CD14-positive monocyte (primary cell): ENCODE measurements around the gene TXNRD2. TPM values are rescaled to one million over a fixed set of nuclear protein-coding genes. Genes with fewer than 3 reads are reported as not detected.

Experiments
- DNase-seq, 3 donors: peaks; one replicate each; pipeline ENCODE4 v3.0.0-alpha.2; 2011 to 2022
- H2AFZ ChIP-seq: 2 replicates; pipeline ENCODE4 v1.6.0; 2012; ENCODE audit warnings: mild to moderate bottlenecking, low read depth, low read length, inconsistent platforms; ENCODE audit not compliant: insufficient read depth, poor library complexity, severe bottlenecking
- H3K27ac ChIP-seq, 2 donors: 1 replicate in 1 of 2; 2 replicates in 1 of 2; pipeline ENCODE4 v1.5.1; 2012 to 2013; ENCODE audit warnings: low read length in 2 of 2, control low read depth in 1 of 2, inconsistent platforms in 1 of 2, low read depth in 1 of 2, mild to moderate bottlenecking in 1 of 2
- H3K27me3 ChIP-seq, 2 donors: one replicate each; pipeline versions ENCODE4 v1.6.0 to v1.6.1; 2011 to 2013; ENCODE audit warnings: low read length in 2 of 2; ENCODE audit not compliant: control insufficient read depth in 2 of 2, insufficient read depth in 2 of 2
- H3K36me3 ChIP-seq, 2 donors: replicated peaks in 1 of 2; 1 replicate in 1 of 2; 2 replicates in 1 of 2; pipeline versions ENCODE4 v1.5.1 to v1.6.1; 2012 to 2013; ENCODE audit warnings: low read length in 2 of 2, control low read depth in 1 of 2, inconsistent platforms in 1 of 2, mild to moderate bottlenecking in 1 of 2; ENCODE audit not compliant: insufficient read depth in 2 of 2, control insufficient read depth in 1 of 2
- H3K4me1 ChIP-seq, 2 donors: 1 replicate in 1 of 2; 2 replicates in 1 of 2; pipeline versions ENCODE4 v1.5.1 to v1.6.1; 2012 to 2013; ENCODE audit warnings: low read length in 2 of 2, control low read depth in 1 of 2, inconsistent platforms in 1 of 2, mild to moderate bottlenecking in 1 of 2, moderate library complexity in 1 of 2; ENCODE audit not compliant: insufficient read depth in 2 of 2, control insufficient read depth in 1 of 2
- H3K4me2 ChIP-seq: replicated peaks from 2 replicates; pipeline ENCODE3; 2012; ENCODE audit warnings: low read length, moderate library complexity, mild to moderate bottlenecking; ENCODE audit not compliant: poor library complexity, severe bottlenecking; ENCODE audit errors: extremely low read depth
- H3K4me3 ChIP-seq, 3 experiments: fragments of 200-600 bp in 1 of 3; sonication (generic) in 1 of 3; replicated peaks in 1 of 3; 1 replicate in 2 of 3; 2 replicates in 1 of 3; pipeline ENCODE4 v1.5.1; 2011 to 2013; ENCODE audit warnings: low read length in 3 of 3, mild to moderate bottlenecking in 3 of 3, control low read depth in 2 of 3, low read depth in 2 of 3, inconsistent platforms in 1 of 3, moderate library complexity in 1 of 3
- H3K79me2 ChIP-seq: 2 replicates; pipeline ENCODE4 v1.6.0; 2012; ENCODE audit warnings: mild to moderate bottlenecking, control low read depth, inconsistent platforms, low read length, moderate library complexity; ENCODE audit not compliant: insufficient read depth
- H3K9ac ChIP-seq: 2 replicates; pipeline ENCODE4 v1.6.0; 2017; ENCODE audit warnings: low read length, mild to moderate bottlenecking; ENCODE audit not compliant: insufficient read depth, poor library complexity, severe bottlenecking
- H3K9me3 ChIP-seq, 2 donors: replicated peaks in 1 of 2; 1 replicate in 1 of 2; 2 replicates in 1 of 2; pipeline versions ENCODE4 v1.5.1 to v1.6.1; 2012 to 2013; ENCODE audit warnings: low read length in 2 of 2, control low read depth in 1 of 2; ENCODE audit not compliant: control insufficient read depth in 1 of 2, insufficient read depth in 1 of 2
- H4K20me1 ChIP-seq: 2 replicates; pipeline ENCODE4 v1.6.0; 2012; ENCODE audit warnings: mild to moderate bottlenecking, low read length, control low read depth, moderate library complexity; ENCODE audit not compliant: insufficient read depth
- H3K27ac Mint-ChIP-seq, 7 donors: one replicate each; pipeline ENCODE4 v1.8.0; 2020; ENCODE audit warnings: mild to moderate bottlenecking in 7 of 7, mixed read lengths in 7 of 7, moderate library complexity in 6 of 7, inconsistent platforms in 2 of 7
- H3K27me3 Mint-ChIP-seq, 3 donors: one replicate each; pipeline ENCODE4 v1.8.0; 2021 to 2022; ENCODE audit warnings: low read depth in 3 of 3, mild to moderate bottlenecking in 3 of 3, mixed read lengths in 3 of 3, moderate library complexity in 3 of 3, inconsistent platforms in 1 of 3
- H3K36me3 Mint-ChIP-seq, 2 donors: one replicate each; pipeline ENCODE4 v1.8.0; 2020; ENCODE audit warnings: mixed read lengths in 2 of 2, inconsistent platforms in 1 of 2, mild to moderate bottlenecking in 1 of 2
- H3K4me1 Mint-ChIP-seq: one replicate; pipeline ENCODE4 v1.8.0; 2020; ENCODE audit warnings: mild to moderate bottlenecking, mixed read lengths
- H3K4me3 Mint-ChIP-seq, 2 donors: one replicate each; pipeline ENCODE4 v1.8.0; 2020; ENCODE audit warnings: mild to moderate bottlenecking in 2 of 2, mixed read lengths in 2 of 2, moderate library complexity in 1 of 2
- H3K9me3 Mint-ChIP-seq, 7 donors: one replicate each; pipeline ENCODE4 v1.8.0; 2020 to 2022; ENCODE audit warnings: mixed read lengths in 7 of 7, mild to moderate bottlenecking in 6 of 7, moderate library complexity in 6 of 7, inconsistent platforms in 2 of 7
- WGBS: methylation state at CpG from one replicate; pipeline ENCODE4 v1.1.5; 2013; ENCODE audit warnings: missing lambda C conversion rate; ENCODE audit not compliant: insufficient coverage; 5-methylcytosine and 5-hydroxymethylcytosine counted together
- intact Hi-C, 2 donors: fragments of 100-400 bp; cut with micrococcal nuclease; formaldehyde crosslinking; loops; one replicate each; pipeline versions ENCODE4 v1.15.0 to v1.15.1; 2023
- polyA plus RNA-seq, 3 donors: library from polyadenylated mRNA; depleted of rRNA in 1 of 3; unstranded in 2 of 3; stranded (reverse) in 1 of 3; fragments of 300-500 nt in 2 of 3; fragments of >200 nt in 1 of 3; fragmentation: Illumina TruSeq in 2 of 3; gene quantifications; 1 replicate in 2 of 3; 2 replicates in 1 of 3; pipeline ENCODE4 v1.2.3, GENCODE V29; 2012 to 2021
- TF ChIP-seq, protein P1 (sequence below): fragments of 200-600 bp; IDR thresholded peaks from one replicate; pipeline ENCODE4 v1.8.0; 2022; ENCODE audit warnings: antibody characterized with exemption, mild to moderate bottlenecking

The TXNRD2 gene
- polyA plus RNA-seq, 3 donors: 24.9 to 54.9 (median 30.8) TPM

DNA sequence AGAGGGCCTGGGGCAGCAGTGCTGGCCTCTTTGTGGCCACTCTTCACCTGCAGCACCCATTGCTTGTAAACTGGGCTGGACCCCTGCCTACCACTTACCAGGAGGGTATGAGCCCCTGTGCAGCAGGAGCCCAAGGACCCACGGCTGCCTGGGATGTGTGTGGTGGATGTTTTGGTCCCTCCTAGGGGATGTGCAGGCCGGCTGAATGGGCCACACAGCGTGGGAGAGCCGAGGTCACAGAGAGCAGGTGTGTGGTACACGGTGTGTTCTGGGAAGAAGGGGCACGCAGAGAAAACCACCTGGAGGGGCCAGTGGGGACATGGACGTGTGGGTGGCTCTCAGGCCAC is 67.7 kb downstream of the TXNRD2 start:
- no peaks in the 10 kb centered on the region for H3K27me3 ChIP-seq
- TF ChIP-seq, protein P1, sequence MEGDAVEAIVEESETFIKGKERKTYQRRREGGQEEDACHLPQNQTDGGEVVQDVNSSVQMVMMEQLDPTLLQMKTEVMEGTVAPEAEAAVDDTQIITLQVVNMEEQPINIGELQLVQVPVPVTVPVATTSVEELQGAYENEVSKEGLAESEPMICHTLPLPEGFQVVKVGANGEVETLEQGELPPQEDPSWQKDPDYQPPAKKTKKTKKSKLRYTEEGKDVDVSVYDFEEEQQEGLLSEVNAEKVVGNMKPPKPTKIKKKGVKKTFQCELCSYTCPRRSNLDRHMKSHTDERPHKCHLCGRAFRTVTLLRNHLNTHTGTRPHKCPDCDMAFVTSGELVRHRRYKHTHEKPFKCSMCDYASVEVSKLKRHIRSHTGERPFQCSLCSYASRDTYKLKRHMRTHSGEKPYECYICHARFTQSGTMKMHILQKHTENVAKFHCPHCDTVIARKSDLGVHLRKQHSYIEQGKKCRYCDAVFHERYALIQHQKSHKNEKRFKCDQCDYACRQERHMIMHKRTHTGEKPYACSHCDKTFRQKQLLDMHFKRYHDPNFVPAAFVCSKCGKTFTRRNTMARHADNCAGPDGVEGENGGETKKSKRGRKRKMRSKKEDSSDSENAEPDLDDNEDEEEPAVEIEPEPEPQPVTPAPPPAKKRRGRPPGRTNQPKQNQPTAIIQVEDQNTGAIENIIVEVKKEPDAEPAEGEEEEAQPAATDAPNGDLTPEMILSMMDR: no peak
- Mint-ChIP-seq H3K27me3 (no peaks in the 10 kb centered on the region), H3K36me3 (peaks cover 4 to 35% of the 10 kb centered on the region in 2 donors), H3K4me1 (no peaks in the 10 kb centered on the region), H3K9me3 (no peaks in the 10 kb centered on the region), H3K4me3 (no peak overlapping the region), H3K27ac (peak overlapping the region in 4 of 7 donors; percentile 5 to 68 (median 30))
- intact Hi-C loops: no loop called here
- H3K27ac ChIP-seq: no peak overlapping the region
- H3K4me2 ChIP-seq: no peak overlapping the region
- peaks cover 21 to 49% of the 10 kb centered on the region in 2 donors for H3K36me3 ChIP-seq
- H3K9me3 ChIP-seq: no peaks in the 10 kb centered on the region
- no peak overlapping the region for H2AFZ ChIP-seq
- no peaks in the 10 kb centered on the region for H3K4me1 ChIP-seq
- H4K20me1 ChIP-seq: no peaks in the 10 kb centered on the region
- WGBS: 94% methylated on average over 6 of the region's 7 CpGs
- H3K9ac ChIP-seq: no peak overlapping the region
- H3K4me3 ChIP-seq: no peak overlapping the region
- DNase-seq: no peak
- H3K79me2 ChIP-seq: no peaks in the 10 kb centered on the region

DNA sequence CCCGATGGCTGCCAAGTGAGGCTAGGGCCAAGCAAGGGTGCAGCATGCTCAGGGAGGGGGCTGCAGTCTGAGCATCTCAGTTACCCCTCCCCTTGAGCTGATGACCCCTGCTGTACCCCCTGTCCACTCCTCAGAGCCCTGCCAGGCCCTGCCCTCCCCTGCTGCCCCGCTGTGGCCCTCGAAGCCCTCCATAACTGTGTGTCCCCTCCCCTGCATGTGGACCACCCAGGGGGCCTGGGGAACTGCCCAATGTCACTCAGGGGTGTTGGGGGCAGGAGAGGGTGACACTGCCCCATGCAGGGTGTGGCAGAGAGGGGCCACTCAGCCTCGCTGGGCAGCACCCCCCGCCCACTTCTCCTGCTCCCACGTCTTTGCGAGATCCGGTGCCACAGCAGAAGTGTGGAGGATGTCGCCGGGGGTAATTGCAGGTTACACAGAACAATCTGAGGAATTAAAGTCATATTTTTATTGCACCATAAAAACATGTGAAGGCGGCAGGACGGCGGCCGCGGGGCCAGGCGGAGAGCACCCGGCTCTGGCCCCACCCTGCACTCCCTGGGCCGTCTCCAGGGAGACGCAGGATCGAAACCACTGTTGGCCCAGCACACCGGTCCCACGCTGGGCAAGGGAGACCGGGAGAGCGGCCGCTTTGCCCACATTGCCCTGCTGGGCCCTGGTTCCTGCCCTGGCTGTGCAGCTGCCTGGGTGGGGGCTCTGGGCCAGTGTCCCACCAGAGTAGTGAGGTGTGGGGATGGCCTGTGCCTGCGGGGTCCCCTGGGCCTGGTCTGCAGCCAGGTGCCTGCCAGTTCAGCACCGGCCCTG is 68.3 kb downstream of the TXNRD2 start:
- H3K9ac ChIP-seq: no peak overlapping the region
- no peaks in the 10 kb centered on the region for H3K79me2 ChIP-seq
- H3K36me3 ChIP-seq: peaks cover 19 to 45% of the 10 kb centered on the region in 2 donors
- H3K4me3 ChIP-seq: no peak overlapping the region
- H3K27me3 ChIP-seq: no peaks in the 10 kb centered on the region
- no peaks in the 10 kb centered on the region for H3K9me3 ChIP-seq
- H3K4me1 ChIP-seq: no peaks in the 10 kb centered on the region
- no peaks in the 10 kb centered on the region for H4K20me1 ChIP-seq
- Mint-ChIP-seq H3K27ac (no peak overlapping the region), H3K4me1 (no peaks in the 10 kb centered on the region), H3K9me3 (no peaks in the 10 kb centered on the region), H3K27me3 (no peaks in the 10 kb centered on the region), H3K36me3 (peaks cover 2 to 30% of the 10 kb centered on the region in 2 donors), H3K4me3 (no peak overlapping the region)
- H2AFZ ChIP-seq: no peak overlapping the region
- TF ChIP-seq, protein P1: no peak
- H3K4me2 ChIP-seq: no peak overlapping the region
- intact Hi-C loops: no loop called here
- DNase-seq: no peak
- no peak overlapping the region for H3K27ac ChIP-seq
- 91% methylated on average over 23 of the region's 27 CpGs for WGBS
